ENCODE results near the gene GALNT1. TPM values are rescaled to one million over a fixed set of nuclear protein-coding genes. Genes with fewer than 3 reads are reported as not detected.

The GALNT1 gene
- total and polyA plus RNA-seq, 2 of the 4 experiments (the other 2 are of a cell fraction) = 24.9 to 43.9 TPM

- no peak overlapping the region for H2AFZ ChIP-seq (replicated peaks; ENCODE audit: low read length, poor library complexity)
- H3K14ac ChIP-seq (replicated peaks; ENCODE audit: low read depth, low read length) = no peak overlapping the region
- H4K20me1 ChIP-seq (ENCODE audit: insufficient read depth, low read length) = no peaks in the 10 kb centered on the region
- in situ Hi-C loops (cut with MboI; ENCODE audit: low sequenced_read_pairs) (no loop called here), dilution Hi-C loops (cut with HindIII; ENCODE audit: low sequenced_read_pairs, unreplicated experiment) (no loop called here), intact Hi-C loops (cut with micrococcal nuclease) (no loop called here)
- no peak overlapping the region for H3K4me2 ChIP-seq (ENCODE audit: low read depth, low read length)
- ChIA-PET POLR2A (ENCODE audit: unreplicated experiment) (no interaction called here), CTCF (no interaction called here)
- no peak for ATAC-seq (ENCODE audit: low read depth)
- no peaks in the 10 kb centered on the region for H3K36me3 ChIP-seq (ENCODE audit: control insufficient read depth, insufficient read depth, low read length)
- H3K9me1 ChIP-seq (ENCODE audit: insufficient read depth, low read length) = no peaks in the 10 kb centered on the region
- BruUV-seq (replicated peaks) = no TSS peak
- no peak for DNase-seq
- no peak overlapping the region for H3K9ac ChIP-seq (ENCODE audit: low read depth, low read length)
- H3K9me3 ChIP-seq (ENCODE audit: control insufficient read depth, insufficient read depth, low read length) = no peaks in the 10 kb centered on the region
- no peak overlapping the region for H3K4ac ChIP-seq (ENCODE audit: low read depth, low read length)
- no peak overlapping the region for H2AK9ac ChIP-seq (replicated peaks; ENCODE audit: low read depth, low read length, poor library complexity)
- no peak overlapping the region for H3K56ac ChIP-seq (ENCODE audit: extremely low read depth, insufficient read depth, low read length)
- no peak overlapping the region for H2BK20ac ChIP-seq (ENCODE audit: low read depth, low read length)
- no peak overlapping the region for H2AK5ac ChIP-seq (ENCODE audit: low read depth, low read length)
- H4K5ac ChIP-seq (ENCODE audit: low read depth, low read length) = no peak overlapping the region
- H2BK5ac ChIP-seq (ENCODE audit: low read depth, low read length, poor library complexity, severe bottlenecking) = no peak overlapping the region
- no peak overlapping the region for H3K23ac ChIP-seq (ENCODE audit: low read depth, low read length)
- no peak overlapping the region for H2BK120ac ChIP-seq (ENCODE audit: low read depth, low read length)
- H3K27me3 ChIP-seq (ENCODE audit: control insufficient read depth, insufficient read depth, low read length) = peaks cover 6% of the 10 kb centered on the region
- TF ChIP-seq RCOR1 (IDR thresholded peaks at IDR 0.05; ENCODE audit: insufficient replicate concordance, low read length) (no peak), RAD21 (IDR thresholded peaks at IDR 0.05; ENCODE audit: low read length) (no peak), SMC3 (IDR thresholded peaks at IDR 0.05; ENCODE audit: low read depth, low read length) (no peak), MAZ (IDR thresholded peaks at IDR 0.05; ENCODE audit: borderline replicate concordance, low read depth, low read length) (no peak), ELK1 (IDR thresholded peaks at IDR 0.05; ENCODE audit: borderline replicate concordance, low read depth, low read length) (no peak), MAFK (IDR thresholded peaks at IDR 0.05; ENCODE audit: low read depth, low read length) (no peak), FOS (IDR thresholded peaks at IDR 0.05; ENCODE audit: low read depth, low read length) (no peak), RFX5 (IDR thresholded peaks at IDR 0.05; ENCODE audit: low read depth, low read length) (no peak)
- TF ChIP-seq, protein P1, sequence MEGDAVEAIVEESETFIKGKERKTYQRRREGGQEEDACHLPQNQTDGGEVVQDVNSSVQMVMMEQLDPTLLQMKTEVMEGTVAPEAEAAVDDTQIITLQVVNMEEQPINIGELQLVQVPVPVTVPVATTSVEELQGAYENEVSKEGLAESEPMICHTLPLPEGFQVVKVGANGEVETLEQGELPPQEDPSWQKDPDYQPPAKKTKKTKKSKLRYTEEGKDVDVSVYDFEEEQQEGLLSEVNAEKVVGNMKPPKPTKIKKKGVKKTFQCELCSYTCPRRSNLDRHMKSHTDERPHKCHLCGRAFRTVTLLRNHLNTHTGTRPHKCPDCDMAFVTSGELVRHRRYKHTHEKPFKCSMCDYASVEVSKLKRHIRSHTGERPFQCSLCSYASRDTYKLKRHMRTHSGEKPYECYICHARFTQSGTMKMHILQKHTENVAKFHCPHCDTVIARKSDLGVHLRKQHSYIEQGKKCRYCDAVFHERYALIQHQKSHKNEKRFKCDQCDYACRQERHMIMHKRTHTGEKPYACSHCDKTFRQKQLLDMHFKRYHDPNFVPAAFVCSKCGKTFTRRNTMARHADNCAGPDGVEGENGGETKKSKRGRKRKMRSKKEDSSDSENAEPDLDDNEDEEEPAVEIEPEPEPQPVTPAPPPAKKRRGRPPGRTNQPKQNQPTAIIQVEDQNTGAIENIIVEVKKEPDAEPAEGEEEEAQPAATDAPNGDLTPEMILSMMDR (conservative IDR thresholded peaks at IDR 0.05; ENCODE audit: low read depth, low read length) = no peak
- no peaks in the 10 kb centered on the region for H3K79me1 ChIP-seq (ENCODE audit: low read depth in 1 of 2, low read length in 2 of 2)
- no peak overlapping the region for H3K18ac ChIP-seq (ENCODE audit: low read depth, low read length)
- H3K4me3 ChIP-seq (ENCODE audit: insufficient read depth, low read depth, low read length) = no peak overlapping the region
- no peak overlapping the region for H4K91ac ChIP-seq (ENCODE audit: insufficient read depth, low read depth, low read length)
- H3K4me1 ChIP-seq (ENCODE audit: control insufficient read depth, insufficient read depth, low read length) = no peaks in the 10 kb centered on the region
- H3K27ac ChIP-seq (ENCODE audit: insufficient read depth, low read length) = no peak overlapping the region
- H4K8ac ChIP-seq (ENCODE audit: low read depth in 2 of 2, low read length in 2 of 2) = no peak overlapping the region
- H2BK15ac ChIP-seq (ENCODE audit: low read depth, low read length) = no peak overlapping the region
Measured at GRCh38 chr18:35559867-35560266, 21.7 kb upstream of the GALNT1 start.
